Activated naive CD4-positive, alpha-beta T cell treated with anti-CD3 and anti-CD28 coated beads for 36 hours (primary cell): ENCODE data around the gene DGKI. TPM values are rescaled to one million over a fixed set of nuclear protein-coding genes. Genes with fewer than 3 reads are reported as not detected.

ENCODE experiments used
- CTCF ChIA-PET: fragments of 350-600 bp; sonication (Branson Sonifier 250); formaldehyde crosslinking; loops from one replicate; lab custom pipeline; 2021; ENCODE audit warnings: antibody characterized with exemption; lab: Charles Lee
- DNase-seq: peaks from one replicate; pipeline ENCODE4 v3.0.0-alpha.2; 2020
- H3K27ac Mint-ChIP-seq: one replicate; pipeline ENCODE4 v1.8.0; 2021; ENCODE audit warnings: mild to moderate bottlenecking, mixed read lengths
- H3K27me3 Mint-ChIP-seq: one replicate; pipeline ENCODE4 v1.8.0; 2021; ENCODE audit warnings: low read depth, mixed read lengths
- H3K36me3 Mint-ChIP-seq: one replicate; pipeline ENCODE4 v1.8.0; 2021; ENCODE audit warnings: low read depth, mixed read lengths
- H3K4me1 Mint-ChIP-seq: one replicate; pipeline ENCODE4 v1.8.0; 2021; ENCODE audit warnings: low read depth, mixed read lengths
- H3K4me3 Mint-ChIP-seq: one replicate; pipeline ENCODE4 v1.8.0; 2021; ENCODE audit warnings: mild to moderate bottlenecking, moderate library complexity, mixed read lengths
- H3K9me3 Mint-ChIP-seq: one replicate; pipeline ENCODE4 v1.8.0; 2021; ENCODE audit warnings: mixed read lengths
- intact Hi-C: fragments of 100-400 bp; cut with micrococcal nuclease; formaldehyde crosslinking; loops from one replicate; pipeline ENCODE4 v1.15.1; 2023
- total RNA-seq, 2 experiments: library from RNA; stranded (reverse); gene quantifications; one replicate each; pipeline ENCODE4 v1.2.3, GENCODE V29; 2021

DGKI gene
- total RNA-seq, 2 experiments from 2014 or later, result 2.0 to 2.7 TPM

DNA sequence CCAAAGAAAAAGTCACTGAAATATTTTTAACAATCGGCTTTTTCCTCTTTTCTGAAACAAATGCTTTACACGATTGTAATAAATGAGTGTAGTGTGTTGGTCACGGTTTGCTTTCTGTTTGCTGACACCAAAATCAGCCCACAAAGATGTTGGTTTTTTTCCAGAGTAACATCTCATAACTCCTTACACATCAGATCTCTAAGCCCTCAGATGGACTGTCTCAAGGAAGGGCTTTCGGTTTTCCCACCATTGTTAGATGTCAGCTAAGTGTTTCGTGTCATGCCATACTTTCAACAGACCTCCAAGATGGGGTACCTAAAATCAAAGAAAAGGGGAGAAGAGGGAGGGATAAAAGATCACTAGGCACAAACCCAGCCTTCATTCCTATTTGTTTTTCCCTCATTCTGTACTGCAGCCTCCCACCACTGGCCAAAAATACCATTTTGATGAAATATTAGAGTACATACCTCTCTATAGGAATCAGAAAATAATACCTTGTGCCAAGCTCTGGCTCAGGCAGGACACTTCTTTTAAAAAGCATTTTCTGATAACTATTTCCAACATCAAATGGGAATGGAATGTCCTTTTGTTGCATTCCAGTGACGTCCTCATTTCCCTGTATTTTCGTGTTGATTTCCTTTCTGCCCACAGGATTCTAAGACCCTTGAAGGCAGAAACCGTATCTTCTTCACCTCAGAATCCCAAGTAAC lies 159.1 kb downstream of the DGKI start:
- no peaks in the 10 kb centered on the region for H3K4me1 Mint-ChIP-seq
- CTCF ChIA-PET, result no interaction called here
- no peaks in the 10 kb centered on the region for H3K9me3 Mint-ChIP-seq

DNA sequence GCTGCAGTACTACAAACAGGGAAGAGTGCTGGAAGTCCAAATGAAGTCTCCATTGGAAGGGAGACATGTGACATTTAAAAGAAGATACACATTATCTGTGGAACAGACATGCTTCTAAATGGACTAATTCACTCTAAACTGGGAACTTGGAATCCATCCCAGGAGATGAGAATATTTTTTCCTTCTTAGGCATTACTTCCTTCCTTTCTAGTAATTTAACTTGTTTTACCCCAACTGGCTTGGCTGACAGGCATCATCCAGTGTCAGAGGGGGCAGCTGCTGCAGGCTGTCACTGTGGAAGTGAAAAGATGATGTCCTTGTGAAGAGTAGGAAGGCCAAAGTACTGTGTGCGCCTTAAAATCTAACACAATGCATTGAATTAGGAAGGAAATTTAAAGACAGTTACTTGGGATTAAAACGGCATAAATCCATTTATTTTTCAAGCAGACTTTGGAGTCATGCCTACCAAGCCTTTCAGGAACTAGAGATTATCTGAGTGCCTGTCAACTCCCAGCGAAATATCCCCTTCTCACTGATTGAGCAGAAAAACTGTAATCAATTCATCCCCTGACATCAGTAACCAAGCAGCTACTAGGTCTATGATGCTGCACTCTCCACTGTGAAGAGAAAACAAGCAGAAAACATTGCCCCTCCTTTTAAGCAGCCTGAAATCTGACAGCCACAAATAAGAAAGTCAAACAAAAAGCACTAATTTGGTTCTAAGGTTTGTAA lies 161.2 kb downstream of the DGKI start:
- CTCF ChIA-PET, result no interaction called here
- no peaks in the 10 kb centered on the region for H3K4me1 Mint-ChIP-seq

More for the DNA sequence above, 159.1 kb downstream of the DGKI start:
- intact Hi-C loops, result no loop called here
- no peak overlapping the region for H3K4me3 Mint-ChIP-seq
- no peak overlapping the region for H3K27ac Mint-ChIP-seq
- no peaks in the 10 kb centered on the region for H3K36me3 Mint-ChIP-seq
- H3K27me3 Mint-ChIP-seq, result peaks cover 17% of the 10 kb centered on the region
- no peak for DNase-seq

DNA sequence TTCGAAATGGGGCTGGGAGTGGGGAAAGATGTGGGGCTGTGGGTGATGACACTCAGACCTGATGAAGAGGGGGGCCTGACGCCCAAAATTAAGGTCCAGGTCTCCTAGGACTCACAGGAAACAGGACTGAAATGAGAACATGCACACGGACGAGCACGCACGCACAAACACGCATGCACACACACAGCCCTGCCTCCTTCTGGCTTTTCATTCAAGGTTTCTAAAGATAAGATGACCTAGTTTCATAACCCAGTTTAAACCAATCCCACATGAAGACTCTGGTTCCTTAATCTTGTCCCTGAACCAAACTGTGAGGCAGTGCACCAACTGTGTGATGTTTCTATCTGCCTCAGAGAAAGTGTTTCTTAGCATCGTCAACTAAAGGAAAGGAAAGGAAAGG lies 162.0 kb downstream of the DGKI start:
- H3K4me1 Mint-ChIP-seq, result no peaks in the 10 kb centered on the region

More for the DNA sequence above, 161.2 kb downstream of the DGKI start:
- intact Hi-C loops, result no loop called here
- H3K36me3 Mint-ChIP-seq, result no peaks in the 10 kb centered on the region
- H3K27ac Mint-ChIP-seq, result no peak overlapping the region
- H3K4me3 Mint-ChIP-seq, result no peak overlapping the region
- DNase-seq, result no peak
- H3K27me3 Mint-ChIP-seq, result peaks cover 20% of the 10 kb centered on the region
- no peaks in the 10 kb centered on the region for H3K9me3 Mint-ChIP-seq

DNA sequence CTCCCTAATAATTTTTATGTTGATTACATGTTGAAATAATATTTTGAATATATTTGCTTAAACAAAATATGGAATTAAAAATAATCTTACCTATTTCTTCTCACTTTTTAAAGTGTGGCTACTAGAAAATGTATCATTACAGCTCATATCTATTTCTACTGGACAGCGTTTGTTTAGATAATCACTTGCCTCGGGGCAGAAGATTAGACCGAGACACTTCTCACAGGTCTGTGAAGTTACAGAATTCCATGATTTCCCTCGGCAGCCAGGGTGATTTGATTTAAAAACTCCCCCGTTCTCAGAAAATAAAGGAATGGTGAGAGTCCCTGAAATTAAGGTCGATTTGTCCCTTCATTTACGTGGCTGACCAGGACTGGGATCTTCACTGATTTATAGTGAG lies 162.5 kb downstream of the DGKI start:
- no peak overlapping the region for H3K4me3 Mint-ChIP-seq
- CTCF ChIA-PET, result no interaction called here
- H3K4me1 Mint-ChIP-seq, result no peaks in the 10 kb centered on the region
- H3K9me3 Mint-ChIP-seq, result no peaks in the 10 kb centered on the region
- H3K27me3 Mint-ChIP-seq, result peaks cover 20% of the 10 kb centered on the region
- H3K36me3 Mint-ChIP-seq, result no peaks in the 10 kb centered on the region
- DNase-seq, result no peak
- H3K27ac Mint-ChIP-seq, result no peak overlapping the region
- intact Hi-C loops, result no loop called here

More for the DNA sequence above, 162.0 kb downstream of the DGKI start:
- Mint-ChIP-seq H3K27me3 (peaks cover 20% of the 10 kb centered on the region), H3K36me3 (no peaks in the 10 kb centered on the region), H3K4me3 (no peak overlapping the region), H3K9me3 (no peaks in the 10 kb centered on the region), H3K27ac (no peak overlapping the region)
- DNase-seq, result no peak
- CTCF ChIA-PET, result no interaction called here
- intact Hi-C loops, result no loop called here

DNA sequence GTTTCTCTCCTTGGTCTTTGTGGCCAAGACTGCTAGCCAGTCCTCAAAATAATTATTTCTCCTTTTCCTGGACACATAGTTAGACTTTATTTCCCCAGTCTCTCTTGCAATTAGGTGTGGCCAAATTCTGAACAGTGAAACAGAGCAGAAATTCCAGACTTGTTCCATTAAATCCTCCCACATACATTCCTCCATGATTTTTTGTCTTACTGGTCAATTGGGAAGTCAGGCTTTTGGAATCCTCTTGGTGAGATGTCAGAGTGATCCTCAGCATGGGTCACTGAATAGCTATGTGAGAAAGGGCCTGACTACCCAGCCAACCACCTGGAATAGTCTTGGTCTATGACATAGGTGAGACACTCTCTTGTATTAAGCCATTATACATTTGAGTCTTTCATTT lies 164.2 kb downstream of the DGKI start:
- Mint-ChIP-seq H3K4me3 (no peak overlapping the region), H3K36me3 (no peaks in the 10 kb centered on the region), H3K9me3 (no peaks in the 10 kb centered on the region), H3K27ac (no peak overlapping the region), H3K4me1 (no peaks in the 10 kb centered on the region), H3K27me3 (peaks cover 17% of the 10 kb centered on the region)
- CTCF ChIA-PET, result no interaction called here
- intact Hi-C loops, result no loop called here
- DNase-seq, result no peak

DNA sequence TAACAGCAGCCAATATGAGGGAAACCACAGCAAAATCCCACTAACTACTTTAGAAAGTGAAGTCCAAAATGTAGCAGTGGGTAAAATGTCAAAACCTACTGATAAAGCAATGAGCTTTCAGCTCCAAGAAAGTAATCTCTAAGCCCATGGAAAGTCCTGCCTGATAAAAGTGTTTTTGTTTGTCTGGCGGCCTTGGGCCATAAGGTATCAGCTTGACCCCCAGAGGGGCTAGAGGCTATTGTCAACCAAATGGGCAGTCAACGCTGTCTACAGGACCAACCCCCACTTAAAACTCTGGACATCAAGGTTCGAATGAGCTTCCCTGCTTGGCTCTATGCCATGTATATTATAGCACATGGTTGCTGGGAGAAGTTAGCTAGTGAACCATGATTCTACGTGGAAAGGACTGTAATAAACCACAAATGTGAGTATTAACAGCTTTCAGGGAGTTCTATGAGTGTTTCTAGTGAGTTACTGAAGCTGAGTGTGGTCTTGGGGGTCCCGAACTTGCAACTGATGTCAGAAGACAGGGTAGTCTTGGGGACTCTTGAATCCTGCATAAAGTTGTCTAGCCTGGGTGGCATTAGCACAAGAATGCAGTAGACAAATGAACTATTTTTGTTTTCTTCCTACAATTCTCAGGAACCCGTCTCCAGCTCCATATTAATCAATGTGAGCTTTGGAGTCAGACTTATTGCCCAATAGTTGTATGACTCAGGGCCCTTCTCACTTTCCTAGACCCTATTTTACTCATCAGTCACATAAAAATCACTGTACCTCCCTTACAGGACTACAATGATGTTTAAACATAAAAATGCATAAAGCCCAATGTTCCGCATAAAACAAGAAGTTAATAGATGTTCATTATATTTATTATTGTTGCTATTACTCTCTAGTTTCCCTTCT lies 164.9 kb downstream of the DGKI start:
- Mint-ChIP-seq H3K9me3 (no peaks in the 10 kb centered on the region), H3K27me3 (peaks cover 16% of the 10 kb centered on the region), H3K27ac (no peak overlapping the region), H3K4me1 (no peaks in the 10 kb centered on the region), H3K4me3 (no peak overlapping the region), H3K36me3 (no peaks in the 10 kb centered on the region)
- intact Hi-C loops, result no loop called here
- CTCF ChIA-PET, result no interaction called here
- no peak for DNase-seq

DNA sequence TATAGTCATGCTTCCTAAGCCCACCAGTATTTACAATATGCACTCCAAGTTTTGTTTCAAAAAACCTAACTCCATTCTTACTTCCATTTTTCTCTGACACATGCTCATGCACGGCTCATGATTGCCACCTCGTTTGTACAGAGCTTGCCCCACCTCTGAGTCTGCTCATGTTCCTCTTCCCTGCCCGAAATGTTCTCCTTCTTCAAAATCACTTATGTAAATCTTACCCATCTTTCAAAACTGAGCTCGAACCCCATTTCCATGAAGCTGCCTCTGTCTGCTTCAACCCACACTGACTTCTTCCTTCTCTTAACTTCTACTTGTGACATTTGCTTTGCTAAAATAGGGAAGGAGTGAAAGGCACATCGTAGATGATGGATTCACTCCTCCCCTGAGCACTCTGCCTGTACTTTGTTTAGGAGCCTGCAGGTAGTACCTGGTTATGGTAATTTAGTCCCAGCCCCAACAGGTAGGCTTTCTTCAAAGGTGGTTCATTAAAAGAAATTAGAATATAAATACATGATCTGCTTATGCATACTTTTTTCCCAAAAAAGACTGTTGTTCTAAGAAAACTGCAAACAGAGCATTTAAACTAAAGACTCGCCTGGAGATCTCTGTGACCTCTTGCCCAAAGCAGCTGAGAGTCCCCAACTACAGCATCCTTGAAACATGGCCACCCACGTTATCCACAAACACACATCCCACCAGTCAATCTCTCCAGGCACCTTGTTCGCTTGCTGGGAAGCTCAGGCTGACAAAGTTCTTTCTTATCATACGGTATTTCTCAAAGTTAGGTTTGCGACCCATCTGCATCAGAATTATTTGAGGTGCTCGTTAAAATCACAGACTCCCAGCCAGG lies 172.0 kb downstream of the DGKI start:
- Mint-ChIP-seq H3K27ac (no peak overlapping the region), H3K36me3 (no peaks in the 10 kb centered on the region), H3K9me3 (no peaks in the 10 kb centered on the region), H3K4me1 (no peaks in the 10 kb centered on the region), H3K27me3 (peaks cover 9% of the 10 kb centered on the region), H3K4me3 (no peak overlapping the region)
- DNase-seq, result no peak
- CTCF ChIA-PET, result interaction anchor here (0.6 kb wide), 1 partner anchor 329 kb away, joined by 4 read pairs; no protein-coding TSS in a partner anchor
- intact Hi-C loops, result no loop called here

DNA sequence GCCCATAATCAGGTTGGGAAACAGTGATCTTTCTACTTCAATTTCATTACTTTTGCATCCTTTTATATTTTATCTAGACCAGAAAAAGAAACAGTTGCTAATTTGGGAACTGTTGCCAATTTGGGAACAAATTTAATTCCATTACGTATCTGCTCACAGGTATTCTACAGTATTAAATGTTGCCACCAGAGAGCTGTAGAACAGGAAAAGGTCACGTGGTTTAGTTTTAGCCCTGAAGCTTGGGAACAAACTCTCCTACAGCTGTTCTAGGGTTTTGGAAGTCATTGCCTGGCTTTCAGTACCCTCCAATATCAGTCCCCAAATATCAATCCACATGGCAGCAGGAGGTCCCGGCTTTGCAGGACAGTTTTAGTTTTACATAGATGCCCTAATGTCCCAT lies 172.7 kb downstream of the DGKI start:
- Mint-ChIP-seq H3K36me3 (no peaks in the 10 kb centered on the region), H3K27ac (no peak overlapping the region), H3K9me3 (no peaks in the 10 kb centered on the region), H3K27me3 (peaks cover 9% of the 10 kb centered on the region), H3K4me3 (no peak overlapping the region), H3K4me1 (no peaks in the 10 kb centered on the region)
- CTCF ChIA-PET, result no interaction called here
- DNase-seq, result no peak
- intact Hi-C loops, result no loop called here

DNA sequence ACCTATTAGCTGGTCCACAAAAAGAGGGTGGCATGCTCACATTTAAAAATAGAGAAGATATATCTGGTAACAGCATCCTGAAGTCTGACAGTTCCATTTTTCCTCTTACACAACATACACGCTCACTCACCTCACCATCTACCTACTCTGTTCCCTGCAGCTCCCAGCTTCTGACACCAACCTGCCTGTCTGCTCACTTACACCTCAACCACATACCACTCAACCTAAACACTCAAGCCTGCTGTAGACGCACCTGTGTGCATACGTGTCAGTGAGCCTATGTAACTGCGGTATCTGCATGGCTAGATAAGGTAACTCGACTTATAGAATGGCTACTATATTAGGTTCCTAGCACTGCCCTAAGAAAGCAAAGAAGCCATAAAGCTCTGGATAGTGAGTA lies 174.9 kb downstream of the DGKI start:
- no peak overlapping the region for H3K27ac Mint-ChIP-seq
- no peaks in the 10 kb centered on the region for H3K4me1 Mint-ChIP-seq
- H3K9me3 Mint-ChIP-seq, result no peaks in the 10 kb centered on the region
- CTCF ChIA-PET, result interaction anchor here (0.5 kb wide), 1 partner anchor 22 kb away, joined by 3 read pairs; no protein-coding TSS in a partner anchor
- H3K4me3 Mint-ChIP-seq, result no peak overlapping the region
- H3K36me3 Mint-ChIP-seq, result no peaks in the 10 kb centered on the region
- peaks cover 9% of the 10 kb centered on the region for H3K27me3 Mint-ChIP-seq
- DNase-seq, result no peak
- intact Hi-C loops, result no loop called here

DNA sequence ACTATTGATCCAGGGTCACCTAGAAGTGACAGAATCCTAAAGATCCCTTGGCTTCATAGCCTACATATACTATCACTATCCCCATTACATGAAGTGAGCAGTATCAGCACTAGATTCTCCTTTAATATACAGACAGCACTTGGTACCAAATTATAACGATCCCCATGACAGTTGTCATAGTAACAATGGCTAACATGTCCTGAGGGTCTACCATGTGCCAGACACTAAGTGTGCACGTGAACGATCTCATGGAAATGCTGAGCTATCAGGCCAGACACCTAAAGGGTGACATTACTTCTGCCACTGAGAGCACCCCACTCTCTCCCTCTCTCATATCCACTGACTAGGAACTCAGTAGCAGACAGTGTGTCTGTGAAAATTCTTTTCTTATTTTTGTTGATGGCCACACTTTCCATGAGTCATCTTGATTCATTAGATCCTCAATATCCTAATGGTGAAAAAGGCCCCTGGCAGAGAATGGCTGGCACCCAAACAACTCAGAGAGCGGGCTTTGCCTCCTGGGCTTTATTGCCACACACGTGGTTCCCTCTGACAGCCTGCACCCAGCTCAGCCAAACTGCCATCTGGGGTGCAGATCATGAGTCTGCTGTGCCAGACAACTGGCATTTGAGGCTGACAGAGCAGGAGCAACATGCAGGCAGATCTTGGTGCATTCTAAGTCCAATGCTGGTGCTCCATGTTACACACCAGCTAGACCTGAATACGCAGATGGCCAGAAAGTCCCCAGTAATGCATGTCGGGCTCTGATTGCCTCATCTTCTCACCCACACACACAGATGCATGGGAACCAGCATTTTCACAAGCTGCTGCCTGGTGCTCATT lies 176.3 kb downstream of the DGKI start:
- DNase-seq, result no peak
- Mint-ChIP-seq H3K4me3 (no peak overlapping the region), H3K36me3 (no peaks in the 10 kb centered on the region), H3K4me1 (no peaks in the 10 kb centered on the region), H3K27ac (no peak overlapping the region), H3K27me3 (peaks cover 4% of the 10 kb centered on the region), H3K9me3 (no peaks in the 10 kb centered on the region)
- CTCF ChIA-PET, result interaction anchor here (0.7 to 1.7 kb wide), 2 partner anchors 15 to 363 kb away, joined by 3 to 9 read pairs; no protein-coding TSS in a partner anchor
- intact Hi-C loops, result no loop called here

DNA sequence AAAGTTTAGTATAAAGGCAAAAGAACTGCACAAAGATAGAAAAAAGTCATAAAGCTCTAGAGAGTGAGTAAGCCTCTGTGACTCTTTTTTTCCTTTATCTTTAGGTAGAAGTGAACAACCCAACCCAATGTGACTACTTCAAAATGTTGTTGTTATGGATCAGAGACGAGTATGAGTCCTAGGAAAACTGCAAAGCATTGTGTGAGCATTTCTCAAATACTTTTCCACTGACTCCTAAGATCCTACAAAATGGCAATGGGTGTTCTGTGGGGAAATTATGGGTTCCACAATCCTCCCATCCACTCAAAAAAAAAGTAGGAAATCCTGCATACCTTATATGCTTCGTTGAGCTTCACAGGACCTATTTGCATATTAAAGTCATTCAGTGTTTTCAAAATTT lies 177.1 kb downstream of the DGKI start:
- no peaks in the 10 kb centered on the region for H3K9me3 Mint-ChIP-seq
- intact Hi-C loops, result no loop called here

More for the DNA sequence above, 177.1 kb downstream of the DGKI start:
- CTCF ChIA-PET, result interaction anchor here (0.7 to 1.7 kb wide), 2 partner anchors 14 to 364 kb away, joined by 3 to 9 read pairs; no protein-coding TSS in a partner anchor
- Mint-ChIP-seq H3K27ac (no peak overlapping the region), H3K36me3 (no peaks in the 10 kb centered on the region), H3K4me1 (no peaks in the 10 kb centered on the region), H3K27me3 (peaks cover 1% of the 10 kb centered on the region), H3K4me3 (no peak overlapping the region)
- no peak for DNase-seq
